HG03135 (cell line): ENCODE results near the gene LINC00237.
A peak's percentile ranks its signal among the peaks of the same experiment; 100 is the strongest.

Experiments used
- ATAC-seq: cut with Tn5 transposase; IDR thresholded peaks from one replicate; pipeline ENCODE4 v1.9.1; 2021; ENCODE audit warnings: mild to moderate bottlenecking, moderate library complexity; ENCODE audit not compliant: unreplicated experiment

Gene LINC00237

GRCh38 chr20:21100578-21101452 lies 5.3 kb downstream of the LINC00237 start:
- ATAC-seq, result no peak

GRCh38 chr20:21099751-21100577 lies 6.2 kb downstream of the LINC00237 start:
- peak; percentile 41 for ATAC-seq

- no peak for ATAC-seq
Observed at GRCh38 chr20:21096321-21097043, 9.7 kb downstream of the LINC00237 start.

GRCh38 chr20:21092806-21093205 lies 13.4 kb downstream of the LINC00237 start:
- no peak for ATAC-seq

- no peak for ATAC-seq
Observed at GRCh38 chr20:21090721-21091120, 15.4 kb downstream of the LINC00237 start.

- no peak for ATAC-seq
Observed at GRCh38 chr20:21090111-21090618, 16.0 kb downstream of the LINC00237 start.

- no peak for ATAC-seq
Observed at GRCh38 chr20:21089391-21089790, 16.8 kb downstream of the LINC00237 start.

GRCh38 chr20:21087862-21088540 lies 18.2 kb downstream of the LINC00237 start:
- ATAC-seq, result no peak

GRCh38 chr20:21083825-21084325 lies 22.3 kb downstream of the LINC00237 start:
- no peak for ATAC-seq

GRCh38 chr20:21082584-21082983 lies 23.6 kb downstream of the LINC00237 start:
- ATAC-seq, result no peak

- ATAC-seq, result no peak
Observed at GRCh38 chr20:21077809-21078345, 28.3 kb downstream of the LINC00237 start.

GRCh38 chr20:21076073-21076472 lies 30.1 kb downstream of the LINC00237 start:
- ATAC-seq, result no peak

- ATAC-seq, result no peak
Observed at GRCh38 chr20:21075471-21075870, 30.7 kb downstream of the LINC00237 start.

GRCh38 chr20:21074605-21075336 lies 31.4 kb downstream of the LINC00237 start:
- ATAC-seq, result peak; percentile 97

- ATAC-seq, result no peak
Observed at GRCh38 chr20:21067255-21067654, 38.9 kb downstream of the LINC00237 start.

GRCh38 chr20:21064924-21065323 lies 41.2 kb downstream of the LINC00237 start:
- no peak for ATAC-seq

GRCh38 chr20:21063276-21063675 lies 42.9 kb downstream of the LINC00237 start:
- no peak for ATAC-seq

- ATAC-seq, result no peak
Observed at GRCh38 chr20:21053002-21053762, 53.0 kb downstream of the LINC00237 start.

- no peak for ATAC-seq
Observed at GRCh38 chr20:21052686-21053001, 53.5 kb downstream of the LINC00237 start.
